Liver (tissue), 3 donors: Measurements from ENCODE around the gene ZNF285.

Source experiments
- TAF1 ChIP-seq: conservative IDR thresholded peaks from 2 replicates; pipeline ENCODE4 v1.6.1; 2016; ENCODE audit warnings: antibody characterized with exemption, mild to moderate bottlenecking
- TF ChIP-seq, protein P1 (sequence below): fragments of 150-350 bp; IDR thresholded peaks from 2 replicates; pipeline ENCODE4 v1.5.1; 2017; ENCODE audit warnings: improper control_type of control experiment, low read depth, low read length; ENCODE audit not compliant: missing input control
- TF ChIP-seq, protein P2 (sequence below): IDR thresholded peaks from 2 replicates; pipeline ENCODE4 v1.6.1; 2016; ENCODE audit warnings: antibody characterized with exemption, mild to moderate bottlenecking
- donor health status: healthy.
- donor health status: healthy.

GRCh38 chr19:44430956-44431355 lies 29.5 kb upstream of the ZNF285 start:
- TF ChIP-seq, protein P1, sequence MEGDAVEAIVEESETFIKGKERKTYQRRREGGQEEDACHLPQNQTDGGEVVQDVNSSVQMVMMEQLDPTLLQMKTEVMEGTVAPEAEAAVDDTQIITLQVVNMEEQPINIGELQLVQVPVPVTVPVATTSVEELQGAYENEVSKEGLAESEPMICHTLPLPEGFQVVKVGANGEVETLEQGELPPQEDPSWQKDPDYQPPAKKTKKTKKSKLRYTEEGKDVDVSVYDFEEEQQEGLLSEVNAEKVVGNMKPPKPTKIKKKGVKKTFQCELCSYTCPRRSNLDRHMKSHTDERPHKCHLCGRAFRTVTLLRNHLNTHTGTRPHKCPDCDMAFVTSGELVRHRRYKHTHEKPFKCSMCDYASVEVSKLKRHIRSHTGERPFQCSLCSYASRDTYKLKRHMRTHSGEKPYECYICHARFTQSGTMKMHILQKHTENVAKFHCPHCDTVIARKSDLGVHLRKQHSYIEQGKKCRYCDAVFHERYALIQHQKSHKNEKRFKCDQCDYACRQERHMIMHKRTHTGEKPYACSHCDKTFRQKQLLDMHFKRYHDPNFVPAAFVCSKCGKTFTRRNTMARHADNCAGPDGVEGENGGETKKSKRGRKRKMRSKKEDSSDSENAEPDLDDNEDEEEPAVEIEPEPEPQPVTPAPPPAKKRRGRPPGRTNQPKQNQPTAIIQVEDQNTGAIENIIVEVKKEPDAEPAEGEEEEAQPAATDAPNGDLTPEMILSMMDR: no peak
- no peak for TF ChIP-seq TAF1
- TF ChIP-seq, protein P2, sequence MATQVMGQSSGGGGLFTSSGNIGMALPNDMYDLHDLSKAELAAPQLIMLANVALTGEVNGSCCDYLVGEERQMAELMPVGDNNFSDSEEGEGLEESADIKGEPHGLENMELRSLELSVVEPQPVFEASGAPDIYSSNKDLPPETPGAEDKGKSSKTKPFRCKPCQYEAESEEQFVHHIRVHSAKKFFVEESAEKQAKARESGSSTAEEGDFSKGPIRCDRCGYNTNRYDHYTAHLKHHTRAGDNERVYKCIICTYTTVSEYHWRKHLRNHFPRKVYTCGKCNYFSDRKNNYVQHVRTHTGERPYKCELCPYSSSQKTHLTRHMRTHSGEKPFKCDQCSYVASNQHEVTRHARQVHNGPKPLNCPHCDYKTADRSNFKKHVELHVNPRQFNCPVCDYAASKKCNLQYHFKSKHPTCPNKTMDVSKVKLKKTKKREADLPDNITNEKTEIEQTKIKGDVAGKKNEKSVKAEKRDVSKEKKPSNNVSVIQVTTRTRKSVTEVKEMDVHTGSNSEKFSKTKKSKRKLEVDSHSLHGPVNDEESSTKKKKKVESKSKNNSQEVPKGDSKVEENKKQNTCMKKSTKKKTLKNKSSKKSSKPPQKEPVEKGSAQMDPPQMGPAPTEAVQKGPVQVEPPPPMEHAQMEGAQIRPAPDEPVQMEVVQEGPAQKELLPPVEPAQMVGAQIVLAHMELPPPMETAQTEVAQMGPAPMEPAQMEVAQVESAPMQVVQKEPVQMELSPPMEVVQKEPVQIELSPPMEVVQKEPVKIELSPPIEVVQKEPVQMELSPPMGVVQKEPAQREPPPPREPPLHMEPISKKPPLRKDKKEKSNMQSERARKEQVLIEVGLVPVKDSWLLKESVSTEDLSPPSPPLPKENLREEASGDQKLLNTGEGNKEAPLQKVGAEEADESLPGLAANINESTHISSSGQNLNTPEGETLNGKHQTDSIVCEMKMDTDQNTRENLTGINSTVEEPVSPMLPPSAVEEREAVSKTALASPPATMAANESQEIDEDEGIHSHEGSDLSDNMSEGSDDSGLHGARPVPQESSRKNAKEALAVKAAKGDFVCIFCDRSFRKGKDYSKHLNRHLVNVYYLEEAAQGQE: no peak
